Femur (tissue), 1 donor: Measurements from ENCODE around the gene ARVCF.

Experiments used
- DNase-seq: peaks from one replicate; pipeline ENCODE4 v3.0.0-alpha.2; 2017

The ARVCF gene, protein sequence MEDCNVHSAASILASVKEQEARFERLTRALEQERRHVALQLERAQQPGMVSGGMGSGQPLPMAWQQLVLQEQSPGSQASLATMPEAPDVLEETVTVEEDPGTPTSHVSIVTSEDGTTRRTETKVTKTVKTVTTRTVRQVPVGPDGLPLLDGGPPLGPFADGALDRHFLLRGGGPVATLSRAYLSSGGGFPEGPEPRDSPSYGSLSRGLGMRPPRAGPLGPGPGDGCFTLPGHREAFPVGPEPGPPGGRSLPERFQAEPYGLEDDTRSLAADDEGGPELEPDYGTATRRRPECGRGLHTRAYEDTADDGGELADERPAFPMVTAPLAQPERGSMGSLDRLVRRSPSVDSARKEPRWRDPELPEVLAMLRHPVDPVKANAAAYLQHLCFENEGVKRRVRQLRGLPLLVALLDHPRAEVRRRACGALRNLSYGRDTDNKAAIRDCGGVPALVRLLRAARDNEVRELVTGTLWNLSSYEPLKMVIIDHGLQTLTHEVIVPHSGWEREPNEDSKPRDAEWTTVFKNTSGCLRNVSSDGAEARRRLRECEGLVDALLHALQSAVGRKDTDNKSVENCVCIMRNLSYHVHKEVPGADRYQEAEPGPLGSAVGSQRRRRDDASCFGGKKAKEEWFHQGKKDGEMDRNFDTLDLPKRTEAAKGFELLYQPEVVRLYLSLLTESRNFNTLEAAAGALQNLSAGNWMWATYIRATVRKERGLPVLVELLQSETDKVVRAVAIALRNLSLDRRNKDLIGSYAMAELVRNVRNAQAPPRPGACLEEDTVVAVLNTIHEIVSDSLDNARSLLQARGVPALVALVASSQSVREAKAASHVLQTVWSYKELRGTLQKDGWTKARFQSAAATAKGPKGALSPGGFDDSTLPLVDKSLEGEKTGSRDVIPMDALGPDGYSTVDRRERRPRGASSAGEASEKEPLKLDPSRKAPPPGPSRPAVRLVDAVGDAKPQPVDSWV

DNA sequence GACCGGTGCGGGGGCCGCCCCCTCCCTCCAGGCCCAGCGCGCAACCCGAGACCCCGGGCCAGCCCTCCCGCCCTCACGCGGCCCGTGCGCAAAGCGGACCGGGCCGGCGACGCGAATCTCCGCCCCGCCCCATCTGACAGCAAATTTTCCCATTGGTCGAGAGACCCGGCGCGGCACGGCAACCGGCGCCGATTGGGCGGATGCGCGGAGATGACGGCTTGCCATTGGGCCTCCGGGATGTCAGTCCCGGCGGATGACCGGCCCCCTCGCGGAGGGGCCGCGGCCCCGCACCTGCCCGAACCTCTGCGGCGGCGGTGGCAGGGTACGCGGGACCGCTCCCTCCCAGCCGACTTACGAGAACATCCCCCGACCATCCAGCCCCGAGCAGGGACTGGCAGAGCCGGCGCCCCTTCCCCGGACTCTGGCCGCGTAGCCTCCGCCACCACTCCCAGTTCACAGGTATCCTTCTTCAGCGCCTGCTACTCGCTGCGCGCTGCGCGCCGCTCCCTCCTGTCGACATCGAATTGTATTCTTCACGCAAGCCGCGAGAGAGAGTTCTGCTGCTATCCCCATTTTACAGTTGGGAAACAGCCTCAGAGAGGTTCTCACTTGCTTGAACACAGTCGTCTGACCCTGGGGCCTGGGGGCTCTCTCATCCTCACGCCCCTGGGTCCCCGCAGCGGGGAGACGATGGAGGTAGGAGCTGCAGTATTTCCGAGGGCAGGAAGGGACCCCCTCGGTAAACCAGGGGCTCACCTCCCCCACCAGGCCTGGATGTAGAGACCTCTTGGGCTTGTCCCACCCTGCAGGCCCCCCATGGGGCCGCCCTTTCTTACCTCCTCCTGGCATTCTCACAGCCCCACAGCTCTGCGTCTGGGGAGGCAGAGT lies at the start of gene ARVCF:
TSS of gene ARVCF (minus strand) at position 90 of the 888 bp plus-strand sequence. CDS start 26,029 bp downstream, outside the sequence.
- peak; percentile 94 for DNase-seq

DNA sequence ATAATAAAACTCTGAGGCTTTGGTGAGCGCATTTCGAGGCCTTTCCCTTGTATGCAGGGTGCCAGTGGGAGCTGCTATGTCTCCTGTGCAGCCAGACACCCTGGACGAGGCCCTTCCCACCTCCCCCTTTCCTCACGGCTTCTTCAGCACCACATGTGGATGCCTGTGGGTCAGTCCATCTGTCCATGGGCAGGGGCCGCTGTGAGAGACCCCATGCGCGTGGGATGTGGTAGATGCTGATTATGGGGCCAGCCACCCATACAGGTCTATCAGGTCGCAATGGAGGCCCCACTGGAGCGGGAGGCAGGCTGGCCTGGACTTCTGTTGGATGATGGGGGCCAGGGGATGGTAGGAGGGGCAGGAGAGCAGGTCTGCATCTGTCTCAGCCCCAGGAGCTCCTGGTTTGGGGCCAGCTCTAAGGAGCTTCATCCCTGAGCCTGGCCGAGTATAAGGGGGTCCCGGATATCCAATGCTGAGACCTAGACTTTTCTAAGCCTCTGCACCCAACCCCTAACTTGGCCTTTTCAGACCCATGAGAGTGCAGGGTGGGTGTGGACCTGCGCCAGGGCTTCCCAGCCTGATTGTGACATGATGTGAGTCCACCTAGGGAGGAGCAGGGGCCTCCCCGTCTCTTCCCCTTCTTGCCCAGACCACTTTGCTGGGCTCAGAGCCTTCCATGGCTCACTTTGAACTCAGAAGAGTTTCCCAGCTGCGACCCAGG lies 49.4 kb upstream of the ARVCF start:
- DNase-seq, result no peak

DNA sequence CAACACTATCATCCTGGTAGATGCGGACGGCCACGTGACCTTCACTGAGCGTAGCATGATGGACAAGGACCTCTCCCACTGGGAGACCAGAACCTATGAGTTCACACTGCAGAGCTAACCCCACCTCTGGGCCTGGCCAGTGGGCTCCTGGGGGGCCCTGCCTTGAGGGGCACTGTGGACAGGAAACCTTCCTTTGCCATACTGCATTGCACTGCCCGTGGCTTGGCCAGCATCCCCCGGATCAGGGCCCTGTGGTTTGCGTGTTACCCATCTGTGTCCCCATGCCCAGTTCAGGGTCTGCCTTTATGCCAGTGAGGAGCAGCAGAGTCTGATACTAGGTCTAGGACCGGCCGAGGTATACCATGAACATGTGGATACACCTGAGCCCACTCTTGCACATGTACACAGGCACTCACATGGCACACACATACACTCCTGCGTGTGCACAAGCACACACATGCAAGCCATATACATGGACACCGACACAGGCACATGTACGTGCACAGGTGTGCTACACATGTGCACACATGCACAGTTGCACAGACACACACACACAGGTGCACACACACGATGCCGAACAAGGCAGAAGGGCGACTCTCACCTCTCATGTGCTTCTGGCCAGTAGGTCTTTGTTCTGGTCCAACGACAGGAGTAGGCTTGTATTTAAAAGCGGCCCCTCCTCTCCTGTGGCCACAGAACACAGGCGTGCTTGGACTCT lies 48.1 kb upstream of the ARVCF start:
- DNase-seq, result no peak

DNA sequence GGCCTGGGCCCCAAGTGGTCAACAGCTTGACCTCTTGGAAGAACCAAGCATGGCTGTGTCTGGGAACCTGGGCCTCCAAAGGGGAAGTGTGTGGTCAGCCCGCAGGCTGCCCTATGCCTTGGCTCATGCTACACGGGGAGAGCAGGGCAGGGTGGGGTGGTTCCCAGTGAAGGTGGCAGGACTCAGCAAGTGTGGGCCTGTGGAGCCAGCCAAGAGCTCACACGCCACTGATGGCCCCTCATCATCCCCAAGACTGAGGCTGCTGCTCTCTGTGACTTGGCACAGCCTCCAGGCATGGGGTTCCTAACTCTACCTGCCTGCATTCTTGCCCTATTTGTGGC lies 47.5 kb upstream of the ARVCF start:
- DNase-seq, result no peak

DNA sequence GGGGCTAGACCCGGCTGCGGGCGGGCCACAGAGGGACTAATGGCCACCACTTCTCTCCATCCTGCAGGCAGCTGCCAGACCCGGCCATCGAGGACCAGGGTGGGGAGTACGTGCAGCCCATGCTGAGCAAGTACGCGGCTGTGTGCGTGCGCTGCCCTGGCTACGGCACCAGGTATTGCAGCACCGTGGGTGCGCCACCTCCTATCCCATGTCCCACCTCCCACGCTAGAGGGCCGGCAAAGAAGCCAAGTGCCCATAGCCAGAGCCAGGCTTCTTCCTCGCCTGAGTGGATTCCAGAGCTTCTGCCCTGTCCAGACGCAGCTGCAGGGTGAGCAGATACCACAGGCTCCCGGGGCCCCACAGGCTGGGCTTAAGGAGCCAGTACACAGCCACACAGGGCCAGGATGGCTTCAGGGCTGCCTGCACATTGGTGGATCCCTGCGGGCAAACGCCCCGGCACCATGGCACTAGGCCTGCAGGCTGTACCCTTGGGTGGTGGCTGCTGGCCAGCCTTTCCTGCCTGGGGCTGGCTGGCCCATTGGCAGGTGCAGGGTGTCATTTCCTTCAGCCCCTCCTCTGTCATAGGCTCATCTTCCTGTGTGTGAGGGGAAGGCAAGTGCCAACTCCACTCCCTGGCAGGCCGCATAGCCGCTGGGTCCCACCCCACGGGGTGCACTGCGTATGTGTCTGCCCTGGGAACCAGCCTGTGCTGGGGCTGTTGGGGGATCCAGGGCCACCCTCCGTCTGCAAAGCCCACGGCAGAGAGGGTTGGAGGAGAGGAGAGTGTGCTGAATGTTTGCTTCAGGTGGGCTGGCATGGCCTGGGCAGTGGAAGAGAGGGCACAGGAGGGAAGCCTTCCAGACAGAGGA lies 46.9 kb upstream of the ARVCF start:
- DNase-seq, result no peak

DNA sequence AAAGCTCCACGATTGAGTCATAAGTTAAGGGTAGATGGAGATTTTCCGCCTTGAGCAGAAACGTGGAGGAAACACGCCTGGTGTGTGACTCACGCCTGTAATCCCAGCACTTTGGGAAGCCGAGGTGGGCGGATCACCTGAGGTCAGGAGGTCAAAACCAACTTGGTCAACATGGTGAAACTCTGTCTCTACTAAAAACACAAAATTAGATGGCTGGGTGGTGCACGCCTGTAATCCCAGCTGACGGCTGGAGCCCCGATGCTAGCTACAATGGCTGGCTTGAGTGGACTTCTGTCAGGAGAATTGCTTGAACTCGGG lies 46.1 kb upstream of the ARVCF start:
- DNase-seq, result no peak

DNA sequence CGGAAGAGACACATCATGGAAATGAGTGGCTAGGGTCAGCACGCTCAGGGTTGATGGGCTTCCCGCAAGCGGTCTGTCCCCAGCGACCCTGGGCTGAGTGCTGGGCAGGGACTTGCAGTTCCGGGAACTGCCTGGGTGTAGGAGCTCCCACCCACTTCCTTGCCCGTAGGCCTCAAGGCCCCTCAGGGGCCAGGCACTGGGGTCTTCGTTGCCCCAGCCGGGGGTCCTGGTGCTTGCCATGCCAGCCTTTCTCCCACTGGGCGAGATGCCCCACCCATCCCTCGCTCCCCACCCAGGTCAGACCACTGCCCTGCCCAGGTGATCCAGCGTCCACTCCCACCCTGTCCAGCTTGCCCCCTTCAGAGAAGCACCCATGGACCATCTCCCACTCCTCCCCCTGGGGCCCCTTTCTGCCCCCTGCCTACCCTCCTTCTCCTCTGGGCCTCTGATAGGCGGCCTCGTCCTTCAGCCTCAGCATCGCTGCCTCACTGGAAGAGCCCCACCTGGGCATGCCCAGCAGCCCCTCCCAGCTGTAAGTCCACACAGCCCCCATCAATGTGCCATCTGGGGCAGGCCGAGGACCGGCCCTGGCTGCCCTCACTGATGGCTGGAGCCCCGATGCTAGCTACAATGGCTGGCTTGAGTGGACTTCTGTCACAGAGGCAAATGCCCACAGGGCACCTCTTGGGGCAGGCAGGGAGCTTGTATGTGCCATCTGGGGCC lies 45.6 kb upstream of the ARVCF start:
- no peak for DNase-seq

DNA sequence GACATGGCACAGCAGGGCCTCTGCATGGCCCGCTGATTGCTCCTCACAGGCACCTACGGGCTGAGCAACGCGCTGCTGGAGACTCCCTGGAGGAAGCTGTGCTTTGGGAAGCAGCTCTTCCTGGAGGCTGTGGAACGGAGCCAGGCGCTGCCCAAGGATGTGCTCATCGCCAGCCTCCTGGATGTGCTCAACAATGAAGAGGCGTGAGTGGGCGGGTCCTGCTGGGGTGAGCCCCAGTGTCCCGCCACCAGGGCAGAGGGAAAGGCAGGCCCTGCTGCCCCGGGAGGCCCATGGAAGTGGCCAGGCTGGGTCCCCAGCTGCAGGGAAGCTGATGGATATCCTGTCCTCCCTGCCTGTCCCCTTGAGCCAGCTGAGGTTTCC lies 44.8 kb upstream of the ARVCF start:
- no peak for DNase-seq

DNA sequence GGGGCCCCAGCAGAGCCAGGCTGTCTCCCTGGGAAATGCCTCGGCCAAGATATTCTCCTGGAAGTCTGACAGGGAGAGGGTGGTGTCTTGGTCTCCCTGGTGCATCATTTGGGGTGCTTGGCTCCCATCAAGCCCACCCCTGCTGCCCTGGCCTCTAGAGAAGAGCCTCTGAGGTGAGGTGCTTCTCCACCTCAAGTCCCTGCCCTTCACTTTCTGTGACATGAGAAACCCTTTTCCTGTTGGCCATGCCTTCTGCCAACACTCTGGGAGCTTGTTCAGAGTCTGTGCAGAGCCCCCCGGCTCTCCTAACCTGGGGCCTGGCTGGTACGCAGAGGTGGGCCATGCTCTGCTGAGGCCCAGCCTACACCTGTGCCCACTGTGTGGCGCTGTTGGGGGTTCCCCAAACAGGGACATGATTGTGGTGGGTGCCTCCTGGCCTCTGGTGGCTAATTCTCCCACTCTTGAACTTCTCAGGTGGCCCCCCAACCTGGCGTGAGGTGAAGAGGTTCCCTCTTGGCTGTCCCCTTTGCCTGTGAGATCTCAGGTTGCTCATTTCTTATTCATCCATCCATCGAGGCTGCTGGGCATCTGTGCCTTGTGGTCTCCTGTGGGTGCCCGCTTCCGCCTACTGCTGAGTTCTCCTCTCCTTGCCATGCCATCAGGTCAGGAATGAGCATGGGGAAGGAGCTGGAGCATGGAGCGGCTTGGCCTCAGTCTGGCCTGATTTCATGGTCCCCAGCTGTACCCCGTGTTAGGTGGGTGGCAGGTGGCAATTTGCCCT lies 44.3 kb upstream of the ARVCF start:
- DNase-seq, result no peak

DNA sequence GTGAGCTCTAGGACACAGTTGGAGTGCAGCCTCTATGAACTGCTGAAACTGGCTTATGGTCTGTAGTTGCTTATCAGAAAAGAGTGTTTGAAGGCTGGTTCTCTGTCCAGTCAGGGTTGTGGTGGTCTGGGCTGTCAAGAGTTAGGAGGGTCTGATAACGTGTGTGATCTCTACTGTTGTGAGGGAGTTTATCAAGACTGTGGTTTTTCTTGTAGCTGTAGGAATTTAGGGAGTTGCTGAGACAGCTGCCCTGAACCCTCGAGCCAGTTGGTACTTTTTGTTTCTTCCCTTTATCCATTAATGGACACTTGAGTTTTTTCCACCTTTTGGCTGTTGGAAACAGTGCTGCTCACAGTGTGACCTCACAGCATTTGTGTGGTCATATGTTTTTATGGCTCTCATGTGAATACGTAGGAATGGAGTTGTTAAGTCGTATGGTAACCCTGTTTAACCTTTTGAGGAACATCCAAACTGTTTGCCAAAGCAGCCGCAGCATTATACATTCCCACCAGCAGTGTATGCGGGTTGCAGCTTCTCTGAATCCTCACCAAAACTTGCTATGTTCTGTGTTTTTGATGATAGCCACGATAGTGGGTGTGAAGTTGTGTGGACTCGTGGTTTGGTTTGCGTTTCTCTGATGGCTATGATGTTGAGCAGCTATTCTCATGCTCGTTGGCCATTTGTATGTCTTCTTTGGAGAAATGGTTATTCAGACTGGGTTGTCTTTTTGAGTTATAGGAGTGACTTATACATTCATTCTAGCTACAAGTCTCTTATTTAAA lies 42.6 kb upstream of the ARVCF start:
- no peak for DNase-seq

DNA sequence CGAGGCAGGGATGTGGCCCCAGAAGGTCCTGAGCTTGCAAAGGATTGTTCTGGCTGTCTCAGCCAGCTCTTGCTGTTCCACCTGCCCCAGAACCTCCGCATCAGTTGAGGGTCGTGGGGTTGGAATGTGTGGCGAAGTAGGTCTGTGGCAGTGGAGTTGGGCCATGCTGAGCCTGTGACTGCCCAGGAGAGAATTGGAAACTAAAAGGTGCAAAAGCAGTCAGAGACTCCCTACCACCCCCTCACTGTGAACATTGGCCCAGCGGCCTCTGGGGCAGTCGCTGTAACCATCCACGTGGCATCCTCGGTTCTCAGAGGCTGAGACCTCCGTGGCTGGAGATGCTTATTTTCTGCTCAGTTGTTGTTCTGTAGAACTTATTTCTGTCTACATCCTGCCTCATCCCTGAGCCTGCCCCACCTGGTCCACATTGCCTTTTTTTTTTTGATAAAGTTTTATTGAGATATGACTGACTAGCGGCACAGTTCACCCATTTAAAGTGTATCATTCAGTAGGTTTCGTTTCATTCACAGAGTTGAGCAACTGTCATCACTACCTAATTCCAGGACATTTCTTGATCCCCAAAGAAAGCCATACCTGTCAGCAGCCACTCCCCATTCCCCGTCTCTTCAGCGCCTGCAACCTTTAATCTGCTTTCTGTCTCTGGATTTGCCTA lies 41.1 kb upstream of the ARVCF start:
- no peak for DNase-seq

DNA sequence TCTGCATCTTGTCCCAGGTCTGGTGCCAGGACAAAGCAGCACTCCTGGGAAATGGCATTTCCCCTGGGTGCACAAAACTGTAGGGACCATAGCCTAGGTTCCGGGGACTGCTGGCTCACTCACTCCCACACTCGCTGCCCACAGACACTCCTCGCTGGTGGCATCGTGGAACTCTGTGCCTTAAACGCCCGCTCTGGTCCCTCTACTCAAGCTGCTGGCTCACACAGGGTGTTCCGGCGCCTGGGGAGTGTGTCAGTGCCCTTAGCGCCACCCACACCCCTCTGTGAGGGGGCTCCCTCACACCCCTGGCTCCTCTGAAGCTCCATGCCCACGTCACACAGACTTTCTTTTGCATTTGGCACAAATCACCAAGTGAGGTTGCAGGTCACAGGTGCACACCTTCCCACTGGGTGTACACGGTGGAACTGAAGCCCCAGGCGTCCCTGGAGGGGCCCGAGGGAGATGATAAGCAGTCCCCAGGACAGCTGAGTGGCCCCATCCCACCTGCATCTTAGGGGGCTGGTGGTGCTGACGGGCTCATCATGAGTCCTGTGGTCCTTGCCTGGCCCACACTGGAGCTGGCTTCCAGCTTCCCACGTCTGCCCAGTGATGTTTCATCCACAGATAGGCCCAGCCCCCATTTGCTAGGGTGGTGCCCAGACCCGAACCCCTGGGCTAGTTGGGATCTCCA lies 40.2 kb upstream of the ARVCF start:
- DNase-seq, result no peak

DNA sequence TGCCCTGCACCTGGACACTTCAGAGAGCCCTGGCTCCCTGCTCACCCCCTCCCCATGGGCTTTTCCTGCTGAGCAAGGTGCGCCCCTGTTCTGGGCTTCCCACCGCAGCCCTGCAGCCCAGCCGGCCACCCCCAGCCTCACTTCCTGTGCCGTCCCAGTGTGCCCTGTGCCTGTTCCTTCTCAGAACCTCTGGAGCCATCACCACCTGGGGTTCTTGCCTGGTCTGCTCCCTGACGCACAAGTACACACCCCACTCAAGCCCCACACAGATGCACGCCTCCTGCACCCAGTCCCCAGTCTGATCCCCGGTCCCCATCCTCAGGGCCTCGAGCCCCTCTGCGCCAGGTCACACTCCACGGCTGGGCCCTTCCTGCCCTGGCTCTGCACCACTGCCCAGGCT lies 39.5 kb upstream of the ARVCF start:
- no peak for DNase-seq

DNA sequence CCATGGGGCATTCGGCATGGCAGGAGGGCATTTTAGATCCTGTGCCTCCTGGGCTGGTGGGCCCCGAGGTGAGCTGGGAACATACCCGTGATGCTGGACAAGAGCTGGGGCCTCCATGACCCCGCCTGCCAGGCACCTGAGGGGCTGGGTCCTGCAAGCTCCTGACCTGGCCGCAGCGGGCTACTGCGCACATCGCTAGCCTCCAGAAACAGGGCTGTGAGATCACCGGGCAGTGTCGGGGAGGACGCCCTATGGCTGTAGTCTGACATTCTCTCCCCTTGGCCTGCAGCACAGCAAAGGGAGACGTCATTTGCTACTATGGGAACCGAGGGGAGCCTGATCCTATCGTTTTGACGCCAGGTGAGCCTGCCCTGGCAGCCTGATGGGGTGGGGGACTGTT lies 39.0 kb upstream of the ARVCF start:
- no peak for DNase-seq

DNA sequence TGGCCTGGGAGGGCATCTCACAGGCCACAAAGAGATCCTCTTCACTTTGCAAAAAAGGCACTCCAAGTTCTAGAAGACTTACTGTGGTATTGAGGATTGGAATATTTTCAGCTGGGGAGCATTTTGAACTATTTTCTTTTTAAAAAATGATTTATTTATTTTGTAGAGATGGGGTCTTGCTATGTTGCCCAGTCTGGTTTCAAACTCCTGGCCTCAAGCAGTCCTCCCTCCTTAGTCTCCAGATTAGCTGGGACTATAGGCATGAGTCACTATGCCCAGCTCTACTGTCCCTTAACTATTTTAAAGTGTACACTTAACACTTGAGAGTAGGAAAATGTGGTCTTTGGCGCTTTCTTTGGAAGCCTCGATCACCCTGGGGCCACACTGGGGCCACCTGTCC lies 38.5 kb upstream of the ARVCF start:
- DNase-seq, result no peak

DNA sequence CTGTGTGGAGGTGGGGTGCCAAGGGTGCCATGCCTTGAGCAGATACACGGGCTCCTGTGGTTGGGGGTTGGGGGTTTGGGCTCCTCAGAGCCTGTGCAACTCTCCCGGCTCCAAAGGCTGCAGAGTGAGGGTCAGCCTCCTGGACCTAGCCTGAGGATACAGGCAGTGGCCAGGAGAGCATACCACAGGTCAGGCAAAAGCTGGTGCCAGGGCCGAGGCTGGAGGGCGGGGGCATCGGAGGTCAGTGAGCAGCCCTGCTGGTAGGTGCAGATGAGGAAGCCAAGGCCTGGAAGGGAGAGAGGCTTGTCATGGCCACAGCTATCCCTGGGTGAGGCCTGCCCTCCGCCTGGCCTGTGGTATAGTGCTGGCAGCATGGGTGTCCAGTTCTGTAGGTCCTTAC lies 37.9 kb upstream of the ARVCF start:
- no peak for DNase-seq

DNA sequence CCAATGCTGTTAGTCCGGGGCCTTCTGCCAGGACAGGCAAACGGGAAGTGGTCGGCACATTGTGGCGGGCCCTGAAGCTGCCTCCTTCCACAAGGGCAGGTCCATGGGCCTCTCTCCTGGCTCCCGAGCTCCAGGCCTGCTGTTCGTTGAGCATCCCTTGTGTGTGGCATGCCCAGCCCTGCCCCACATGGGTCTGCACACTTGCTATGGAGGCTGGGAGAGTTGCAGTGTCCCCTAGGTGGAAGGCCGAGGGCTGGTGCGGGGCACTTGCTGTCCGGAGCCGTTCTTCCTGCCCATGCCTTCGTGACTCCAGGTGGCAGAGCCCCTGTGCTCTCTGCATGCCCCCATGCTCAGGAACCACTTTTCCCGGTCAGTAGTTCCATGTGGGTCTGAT lies 37.4 kb upstream of the ARVCF start:
- no peak for DNase-seq
